GM23338 (cell line): ENCODE data around the gene IGF1R. TPM values are rescaled to one million over a fixed set of nuclear protein-coding genes. Genes with fewer than 3 reads are reported as not detected.

ENCODE experiments used
- ATAC-seq: fragments of 200-7000 bp; cut with Tn5 transposase; 3 replicates; pipeline ENCODE4 v1.9.1; 2020
- DNase-seq: peaks from one replicate; pipeline ENCODE4 v3.0.0-alpha.2; 2015; ENCODE audit warnings: low spot score
- H2AFZ ChIP-seq: fragments of 200-600 bp; sonication (generic); 2 replicates; pipeline ENCODE4 v1.8.0; 2016; ENCODE audit warnings: antibody characterized with exemption, mild to moderate bottlenecking, moderate library complexity
- H3F3A ChIP-seq: fragments of 200-600 bp; sonication (generic); replicated peaks from 2 replicates; pipeline ENCODE4 v1.8.0; 2017; ENCODE audit warnings: antibody characterized with exemption, mixed run types, low read depth
- H3K27ac ChIP-seq: fragments of 200-600 bp; sonication (generic); 2 replicates; pipeline ENCODE4 v1.6.1; 2016; ENCODE audit warnings: low read depth
- H3K27me3 ChIP-seq: fragments of 200-600 bp; sonication (generic); 2 replicates; pipeline ENCODE4 v1.8.0; 2016; ENCODE audit warnings: mild to moderate bottlenecking, mixed run types, moderate library complexity; ENCODE audit not compliant: insufficient read depth
- H3K36me3 ChIP-seq: fragments of 200-600 bp; sonication (generic); 2 replicates; pipeline ENCODE4 v1.8.0; 2016; ENCODE audit warnings: mild to moderate bottlenecking; ENCODE audit not compliant: insufficient read depth
- H3K4me1 ChIP-seq: fragments of 200-600 bp; sonication (generic); 2 replicates; pipeline ENCODE4 v1.8.0; 2016; ENCODE audit warnings: mild to moderate bottlenecking, moderate library complexity; ENCODE audit not compliant: insufficient read depth
- H3K4me2 ChIP-seq: fragments of 200-600 bp; sonication (generic); 2 replicates; pipeline ENCODE4 v1.7.1; 2017; ENCODE audit warnings: mixed run types
- H3K4me3 ChIP-seq: fragments of 200-600 bp; sonication (generic); 2 replicates; pipeline ENCODE4 v1.6.1; 2016; ENCODE audit warnings: mixed run types
- H3K79me2 ChIP-seq: fragments of 200-600 bp; sonication (generic); replicated peaks from 2 replicates; pipeline ENCODE4 v1.8.0; 2017; ENCODE audit warnings: mild to moderate bottlenecking; ENCODE audit not compliant: insufficient read depth
- H3K9me2 ChIP-seq: fragments of 200-600 bp; sonication (generic); 2 replicates; pipeline ENCODE4 v1.8.0; 2017; ENCODE audit not compliant: insufficient read depth
- H4K20me1 ChIP-seq: fragments of 200-600 bp; sonication (generic); replicated peaks from 2 replicates; pipeline ENCODE4 v1.8.0; 2017; ENCODE audit warnings: mild to moderate bottlenecking; ENCODE audit not compliant: insufficient read depth
- H3K27ac Mint-ChIP-seq: 2 replicates; pipeline ENCODE4 v1.8.0; 2020; ENCODE audit warnings: inconsistent platforms, mild to moderate bottlenecking, moderate library complexity, mixed read lengths
- H3K27me3 Mint-ChIP-seq: 3 replicates; pipeline ENCODE4 v1.8.0; 2022; ENCODE audit warnings: low read depth, mild to moderate bottlenecking, moderate library complexity, mixed read lengths, inconsistent platforms; ENCODE audit not compliant: insufficient read depth, poor library complexity
- H3K36me3 Mint-ChIP-seq: 3 replicates; pipeline ENCODE4 v1.8.0; 2021; ENCODE audit warnings: low read depth, mild to moderate bottlenecking, inconsistent platforms, moderate library complexity, mixed read lengths
- H3K4me1 Mint-ChIP-seq: 3 replicates; pipeline ENCODE4 v1.8.0; 2020; ENCODE audit warnings: mild to moderate bottlenecking, inconsistent platforms, mixed read lengths
- H3K4me3 Mint-ChIP-seq: 3 replicates; pipeline ENCODE4 v1.8.0; 2021; ENCODE audit warnings: moderate library complexity, mild to moderate bottlenecking, inconsistent platforms, mixed read lengths
- H3K9me3 Mint-ChIP-seq: 3 replicates; pipeline ENCODE4 v1.8.0; 2020; ENCODE audit warnings: moderate library complexity, mild to moderate bottlenecking, inconsistent platforms, mixed read lengths
- CREB1 ChIP-seq: fragments of 250-450 bp; sonication (Bioruptor Pico); IDR thresholded peaks from 2 replicates; pipeline ENCODE4 v1.5.0; 2020; ENCODE audit warnings: low read depth, mild to moderate bottlenecking, moderate library complexity
- CTCF ChIP-seq, 2 experiments: fragments of 200-600 bp in 1 of 2; sonication (generic) in 1 of 2; conservative IDR thresholded peaks; 2 replicates each; pipeline versions ENCODE4 v1.5.1 to v1.6.1; 2016 to 2017; ENCODE audit warnings: antibody characterized with exemption in 2 of 2, low read depth in 2 of 2, mild to moderate bottlenecking in 2 of 2, moderate library complexity in 1 of 2
- EZH2 ChIP-seq: fragments of 200-600 bp; sonication (generic); IDR thresholded peaks from one replicate; pipeline ENCODE4 v1.8.0; 2017; ENCODE audit warnings: antibody characterized with exemption, mild to moderate bottlenecking, low read depth; ENCODE audit not compliant: unreplicated experiment
- JUNB ChIP-seq: IDR thresholded peaks from one replicate; pipeline ENCODE4 v1.6.1; 2016; ENCODE audit warnings: antibody characterized with exemption; ENCODE audit not compliant: unreplicated experiment
- POLR2AphosphoS5 ChIP-seq: IDR thresholded peaks from 2 replicates; pipeline ENCODE4 v1.6.1; 2016; ENCODE audit warnings: antibody characterized with exemption, low read depth
- STAT1 ChIP-seq: IDR thresholded peaks from one replicate; pipeline ENCODE4 v1.6.1; 2016; ENCODE audit warnings: antibody characterized with exemption; ENCODE audit not compliant: unreplicated experiment
- polyA plus RNA-seq: library from polyadenylated mRNA; unstranded; fragments of >200 nt; fragmentation: Nextera tagmentation; extraction: Ambion mirVana; gene quantifications from 2 replicates; pipeline ENCODE4 v1.2.1, GENCODE V29; 2016
- total RNA-seq: library from RNA; depleted of rRNA; stranded (reverse); fragments of >200 nt; shearing (Covaris generic); gene quantifications from 2 replicates; pipeline ENCODE4 v1.2.3, GENCODE V29; 2014
- TF ChIP-seq, protein P1 (sequence below): IDR thresholded peaks from 2 replicates; pipeline ENCODE4 v1.6.1; 2016; ENCODE audit warnings: antibody characterized with exemption
- TF ChIP-seq, protein P2 (sequence below): fragments of 250-450 bp; sonication (Bioruptor Pico); IDR thresholded peaks from 2 replicates; pipeline ENCODE4 v1.5.0; 2020; ENCODE audit warnings: mild to moderate bottlenecking, moderate library complexity

IGF1R gene
- total and polyA plus RNA-seq, 2 experiments from 2014 or later, result 20.4 to 92.2 TPM

- TF ChIP-seq, protein P1, sequence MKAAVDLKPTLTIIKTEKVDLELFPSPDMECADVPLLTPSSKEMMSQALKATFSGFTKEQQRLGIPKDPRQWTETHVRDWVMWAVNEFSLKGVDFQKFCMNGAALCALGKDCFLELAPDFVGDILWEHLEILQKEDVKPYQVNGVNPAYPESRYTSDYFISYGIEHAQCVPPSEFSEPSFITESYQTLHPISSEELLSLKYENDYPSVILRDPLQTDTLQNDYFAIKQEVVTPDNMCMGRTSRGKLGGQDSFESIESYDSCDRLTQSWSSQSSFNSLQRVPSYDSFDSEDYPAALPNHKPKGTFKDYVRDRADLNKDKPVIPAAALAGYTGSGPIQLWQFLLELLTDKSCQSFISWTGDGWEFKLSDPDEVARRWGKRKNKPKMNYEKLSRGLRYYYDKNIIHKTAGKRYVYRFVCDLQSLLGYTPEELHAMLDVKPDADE, result no peak
- TF ChIP-seq JUNB, result no peak
- TF ChIP-seq, protein P2, sequence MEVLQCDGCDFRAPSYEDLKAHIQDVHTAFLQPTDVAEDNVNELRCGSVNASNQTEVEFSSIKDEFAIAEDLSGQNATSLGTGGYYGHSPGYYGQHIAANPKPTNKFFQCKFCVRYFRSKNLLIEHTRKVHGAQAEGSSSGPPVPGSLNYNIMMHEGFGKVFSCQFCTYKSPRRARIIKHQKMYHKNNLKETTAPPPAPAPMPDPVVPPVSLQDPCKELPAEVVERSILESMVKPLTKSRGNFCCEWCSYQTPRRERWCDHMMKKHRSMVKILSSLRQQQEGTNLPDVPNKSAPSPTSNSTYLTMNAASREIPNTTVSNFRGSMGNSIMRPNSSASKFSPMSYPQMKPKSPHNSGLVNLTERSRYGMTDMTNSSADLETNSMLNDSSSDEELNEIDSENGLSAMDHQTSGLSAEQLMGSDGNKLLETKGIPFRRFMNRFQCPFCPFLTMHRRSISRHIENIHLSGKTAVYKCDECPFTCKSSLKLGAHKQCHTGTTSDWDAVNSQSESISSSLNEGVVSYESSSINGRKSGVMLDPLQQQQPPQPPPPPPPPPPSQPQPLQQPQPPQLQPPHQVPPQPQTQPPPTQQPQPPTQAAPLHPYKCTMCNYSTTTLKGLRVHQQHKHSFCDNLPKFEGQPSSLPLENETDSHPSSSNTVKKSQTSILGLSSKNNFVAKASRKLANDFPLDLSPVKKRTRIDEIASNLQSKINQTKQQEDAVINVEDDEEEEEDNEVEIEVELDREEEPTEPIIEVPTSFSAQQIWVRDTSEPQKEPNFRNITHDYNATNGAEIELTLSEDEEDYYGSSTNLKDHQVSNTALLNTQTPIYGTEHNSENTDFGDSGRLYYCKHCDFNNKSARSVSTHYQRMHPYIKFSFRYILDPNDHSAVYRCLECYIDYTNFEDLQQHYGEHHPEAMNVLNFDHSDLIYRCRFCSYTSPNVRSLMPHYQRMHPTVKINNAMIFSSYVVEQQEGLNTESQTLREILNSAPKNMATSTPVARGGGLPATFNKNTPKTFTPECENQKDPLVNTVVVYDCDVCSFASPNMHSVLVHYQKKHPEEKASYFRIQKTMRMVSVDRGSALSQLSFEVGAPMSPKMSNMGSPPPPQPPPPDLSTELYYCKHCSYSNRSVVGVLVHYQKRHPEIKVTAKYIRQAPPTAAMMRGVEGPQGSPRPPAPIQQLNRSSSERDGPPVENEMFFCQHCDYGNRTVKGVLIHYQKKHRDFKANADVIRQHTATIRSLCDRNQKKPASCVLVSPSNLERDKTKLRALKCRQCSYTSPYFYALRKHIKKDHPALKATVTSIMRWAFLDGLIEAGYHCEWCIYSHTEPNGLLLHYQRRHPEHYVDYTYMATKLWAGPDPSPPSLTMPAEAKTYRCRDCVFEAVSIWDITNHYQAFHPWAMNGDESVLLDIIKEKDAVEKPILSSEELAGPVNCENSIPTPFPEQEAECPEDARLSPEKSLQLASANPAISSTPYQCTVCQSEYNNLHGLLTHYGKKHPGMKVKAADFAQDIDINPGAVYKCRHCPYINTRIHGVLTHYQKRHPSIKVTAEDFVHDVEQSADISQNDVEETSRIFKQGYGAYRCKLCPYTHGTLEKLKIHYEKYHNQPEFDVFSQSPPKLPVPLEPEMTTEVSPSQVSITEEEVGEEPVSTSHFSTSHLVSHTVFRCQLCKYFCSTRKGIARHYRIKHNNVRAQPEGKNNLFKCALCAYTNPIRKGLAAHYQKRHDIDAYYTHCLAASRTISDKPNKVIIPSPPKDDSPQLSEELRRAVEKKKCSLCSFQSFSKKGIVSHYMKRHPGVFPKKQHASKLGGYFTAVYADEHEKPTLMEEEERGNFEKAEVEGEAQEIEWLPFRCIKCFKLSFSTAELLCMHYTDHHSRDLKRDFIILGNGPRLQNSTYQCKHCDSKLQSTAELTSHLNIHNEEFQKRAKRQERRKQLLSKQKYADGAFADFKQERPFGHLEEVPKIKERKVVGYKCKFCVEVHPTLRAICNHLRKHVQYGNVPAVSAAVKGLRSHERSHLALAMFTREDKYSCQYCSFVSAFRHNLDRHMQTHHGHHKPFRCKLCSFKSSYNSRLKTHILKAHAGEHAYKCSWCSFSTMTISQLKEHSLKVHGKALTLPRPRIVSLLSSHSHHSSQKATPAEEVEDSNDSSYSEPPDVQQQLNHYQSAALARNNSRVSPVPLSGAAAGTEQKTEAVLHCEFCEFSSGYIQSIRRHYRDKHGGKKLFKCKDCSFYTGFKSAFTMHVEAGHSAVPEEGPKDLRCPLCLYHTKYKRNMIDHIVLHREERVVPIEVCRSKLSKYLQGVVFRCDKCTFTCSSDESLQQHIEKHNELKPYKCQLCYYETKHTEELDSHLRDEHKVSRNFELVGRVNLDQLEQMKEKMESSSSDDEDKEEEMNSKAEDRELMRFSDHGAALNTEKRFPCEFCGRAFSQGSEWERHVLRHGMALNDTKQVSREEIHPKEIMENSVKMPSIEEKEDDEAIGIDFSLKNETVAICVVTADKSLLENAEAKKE (CRISPR knock-in tag), result no peak
- TF ChIP-seq EZH2, result no peak
Observed at GRCh38 chr15:98861188-98861587, 212.8 kb downstream of the IGF1R start (continued).

DNA sequence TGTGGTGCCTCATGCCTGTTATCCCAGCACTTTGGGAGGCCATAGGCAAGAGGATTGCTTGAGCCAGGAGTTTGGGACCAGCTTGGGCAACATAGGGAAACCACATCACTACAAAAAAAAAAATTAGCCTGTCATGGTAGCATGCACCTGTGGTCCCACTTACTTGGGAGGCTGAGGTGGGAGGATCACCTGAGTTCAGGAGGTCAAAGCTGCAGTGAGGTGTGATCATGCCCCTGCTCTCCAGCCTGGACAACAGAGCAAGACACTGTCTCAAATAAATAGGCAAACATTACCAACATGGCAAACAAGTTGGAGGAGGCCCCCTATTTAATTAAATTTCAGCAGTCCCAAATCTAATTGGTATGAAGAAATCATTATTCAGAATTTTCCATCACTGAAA is 215.6 kb downstream of the IGF1R start:
- ATAC-seq (no peak), DNase-seq (no peak)
- no peaks in the 10 kb centered on the region for H3K9me3 Mint-ChIP-seq
- H2AFZ ChIP-seq, result no peak overlapping the region
- H3K4me1 ChIP-seq, result peaks cover 80% of the 10 kb centered on the region
- peaks cover 12% of the 10 kb centered on the region; the same call in 1 of the 2 replicates for H4K20me1 ChIP-seq
- no peaks in the 10 kb centered on the region for H3K36me3 ChIP-seq
- H3K27ac ChIP-seq, result no peak overlapping the region
- TF ChIP-seq CTCF (conservative IDR thresholded peaks at IDR 0.05; ENCODE audit: low read depth in 2 of 2), result no peak
- no peak for TF ChIP-seq POLR2AphosphoS5
- TF ChIP-seq, protein P1, result no peak
- no peak for TF ChIP-seq STAT1
- TF ChIP-seq CREB1, result no peak
- peaks cover 97% of the 10 kb centered on the region for H3K79me2 ChIP-seq
- H3K36me3 Mint-ChIP-seq, result no peaks in the 10 kb centered on the region
- no peak overlapping the region for H3K4me2 ChIP-seq
- no peaks in the 10 kb centered on the region for H3K9me2 ChIP-seq
- H3K27me3 ChIP-seq, result no peaks in the 10 kb centered on the region
- H3K27me3 Mint-ChIP-seq, result peaks cover 6% of the 10 kb centered on the region
- H3K4me3 ChIP-seq, result no peak overlapping the region
- H3K4me3 Mint-ChIP-seq, result no peak overlapping the region
- H3K4me1 Mint-ChIP-seq, result peaks cover 72% of the 10 kb centered on the region
- no peaks in the 10 kb centered on the region for H3F3A ChIP-seq
- H3K27ac Mint-ChIP-seq, result no peak overlapping the region
